Bronchial epithelial cell (primary cell): ENCODE results near the gene TTYH3. TPM values are rescaled to one million over a fixed set of nuclear protein-coding genes. Genes with fewer than 3 reads are reported as not detected.

Experiments
- DNase-seq: peaks from one replicate; pipeline ENCODE4 v3.0.0-alpha.2; 2010; ENCODE audit warnings: low read depth
- FAIRE-seq: peaks from 2 replicates; lab custom pipeline; 2011; peaks lifted over from hg19 to GRCh38; lab: Jason Lieb, UNC
- H3K27me3 ChIP-seq: 2 replicates; pipeline ENCODE4 v1.5.1; 2011; ENCODE audit warnings: low read length; ENCODE audit not compliant: control insufficient read depth, insufficient read depth
- H3K36me3 ChIP-seq: 2 replicates; pipeline ENCODE4 v1.5.1; 2011; ENCODE audit warnings: low read length; ENCODE audit not compliant: control insufficient read depth, insufficient read depth
- H3K4me3 ChIP-seq: 2 replicates; pipeline ENCODE4 v1.5.1; 2011; ENCODE audit warnings: mild to moderate bottlenecking, low read depth, low read length, control low read depth
- CTCF ChIP-seq: IDR thresholded peaks from 2 replicates; pipeline ENCODE4 v1.5.1; 2011; ENCODE audit warnings: mild to moderate bottlenecking, moderate library complexity, low read length, control low read depth, inconsistent platforms; ENCODE audit not compliant: insufficient read depth, severe bottlenecking
- total RNA-seq: library from RNA; depleted of rRNA; stranded (reverse); fragments of >200 nt; gene quantifications from 2 replicates; pipeline ENCODE4 v1.2.1, GENCODE V29; 2014

Gene TTYH3
- total RNA-seq, result 5.8 and 12.3 TPM in 2 replicates

- Histone ChIP-seq H3K27me3 (no peaks in the 10 kb centered on the region), H3K4me3 (peak within 1 kb of the TSS; percentile 87), H3K36me3 (peaks cover 5% of the 10 kb centered on the region)
- TF ChIP-seq CTCF, result no peak
- DNase-seq (no peak), FAIRE-seq (no peak)
Measured at GRCh38 chr7:2631946-2632732, at the start of gene TTYH3. Gene TTYH3, plus strand, starts transcription at chr7:2631986. Its CDS starts 170 bp downstream, at chr7:2632156.

GRCh38 chr7:2582006-2582735, 49.6 kb upstream of the TTYH3 start:
- no peak for TF ChIP-seq CTCF
- peaks cover 5% of the 10 kb centered on the region for H3K36me3 ChIP-seq
- H3K27me3 ChIP-seq, result no peaks in the 10 kb centered on the region
- no peak overlapping the region for H3K4me3 ChIP-seq
- FAIRE-seq (no peak), DNase-seq (no peak)

GRCh38 chr7:2583798-2584580, 47.8 kb upstream of the TTYH3 start:
- DNase-seq (no peak), FAIRE-seq (peak; percentile 60)
- Histone ChIP-seq H3K4me3 (no peak overlapping the region), H3K36me3 (no peaks in the 10 kb centered on the region), H3K27me3 (no peaks in the 10 kb centered on the region)
- no peak for TF ChIP-seq CTCF

GRCh38 chr7:2585446-2585845, 46.3 kb upstream of the TTYH3 start:
- no peak for TF ChIP-seq CTCF
- Histone ChIP-seq H3K36me3 (peaks cover 2% of the 10 kb centered on the region), H3K27me3 (no peaks in the 10 kb centered on the region), H3K4me3 (no peak overlapping the region)
- no peak for DNase-seq
- no peak for FAIRE-seq

GRCh38 chr7:2586326-2587020, 45.3 kb upstream of the TTYH3 start:
- DNase-seq, result no peak
- no peak overlapping the region for H3K4me3 ChIP-seq
- no peak for TF ChIP-seq CTCF
- H3K36me3 ChIP-seq, result peaks cover 2% of the 10 kb centered on the region
- FAIRE-seq, result no peak
- no peaks in the 10 kb centered on the region for H3K27me3 ChIP-seq
